NCI-H2171 (cell line): ENCODE results near the gene GSN.
A peak's percentile ranks its signal among the peaks of the same experiment; 100 is the strongest.

Experiments
- DNase-seq: peaks from one replicate; lab custom pipeline; 2025; lab: John Stamatoyannopoulos, UW

GSN gene

GRCh38 chr9:121323449-121324151 is 55.6 kb downstream of the GSN start:
- DNase-seq: no peak

- DNase-seq: no peak
Observed at GRCh38 chr9:121324316-121324715, 56.4 kb downstream of the GSN start.

- no peak for DNase-seq
Observed at GRCh38 chr9:121324755-121325154, 56.8 kb downstream of the GSN start.

- DNase-seq: no peak
Observed at GRCh38 chr9:121325387-121325786, 57.4 kb downstream of the GSN start.

GRCh38 chr9:121326130-121326838 is 58.3 kb downstream of the GSN start:
- no peak for DNase-seq

GRCh38 chr9:121326901-121327613 is 59.1 kb downstream of the GSN start:
- no peak for DNase-seq

- DNase-seq: no peak
Observed at GRCh38 chr9:121328476-121328875, 60.5 kb downstream of the GSN start.

- DNase-seq: no peak
Observed at GRCh38 chr9:121328876-121329681, 61.1 kb downstream of the GSN start.

- DNase-seq: no peak
Observed at GRCh38 chr9:121331549-121331948, 63.6 kb downstream of the GSN start.

GRCh38 chr9:121331992-121332685 is 64.2 kb downstream of the GSN start:
- no peak for DNase-seq

GRCh38 chr9:121333950-121334773 is 66.2 kb downstream of the GSN start:
- no peak for DNase-seq

GRCh38 chr9:121336665-121337064 is 68.7 kb downstream of the GSN start:
- DNase-seq: no peak

- no peak for DNase-seq
Observed at GRCh38 chr9:121339437-121339836, 71.5 kb downstream of the GSN start.

GRCh38 chr9:121340676-121341392 is 72.9 kb downstream of the GSN start:
- DNase-seq: no peak

GRCh38 chr9:121344184-121344583 is 76.2 kb downstream of the GSN start:
- DNase-seq: peak; percentile 63

- peak; percentile 25 for DNase-seq
Observed at GRCh38 chr9:121345070-121345469, 77.1 kb downstream of the GSN start.

GRCh38 chr9:121348221-121348620 is 80.3 kb downstream of the GSN start:
- DNase-seq: no peak

GRCh38 chr9:121349009-121349408 is 81.0 kb downstream of the GSN start:
- no peak for DNase-seq

GRCh38 chr9:121350036-121350435 is 82.1 kb downstream of the GSN start:
- no peak for DNase-seq

GRCh38 chr9:121350993-121351561 is 83.1 kb downstream of the GSN start:
- DNase-seq: peak; percentile 19
